Thyroid gland (tissue), 4 donors: ENCODE measurements around the gene SF3B5.

Experiments
- POLR2A ChIP-seq, 2 donors: fragments of 450-650 bp; IDR thresholded peaks; one replicate each; pipeline ENCODE4 v1.6.1; 2017; ENCODE audit warnings: antibody characterized with exemption in 2 of 2, mild to moderate bottlenecking in 2 of 2, moderate library complexity in 1 of 2
- TF ChIP-seq, protein P1 (sequence below), 6 experiments: fragments of 200-600 bp in 3 of 6; fragments of 450-650 bp in 3 of 6; sonication (generic) in 3 of 6; IDR thresholded peaks; one replicate each; pipeline ENCODE4 v1.5.1; 2016 to 2019; ENCODE audit warnings: antibody characterized with exemption in 6 of 6, mild to moderate bottlenecking in 2 of 6, inconsistent platforms in 1 of 6, moderate library complexity in 1 of 6

DNA sequence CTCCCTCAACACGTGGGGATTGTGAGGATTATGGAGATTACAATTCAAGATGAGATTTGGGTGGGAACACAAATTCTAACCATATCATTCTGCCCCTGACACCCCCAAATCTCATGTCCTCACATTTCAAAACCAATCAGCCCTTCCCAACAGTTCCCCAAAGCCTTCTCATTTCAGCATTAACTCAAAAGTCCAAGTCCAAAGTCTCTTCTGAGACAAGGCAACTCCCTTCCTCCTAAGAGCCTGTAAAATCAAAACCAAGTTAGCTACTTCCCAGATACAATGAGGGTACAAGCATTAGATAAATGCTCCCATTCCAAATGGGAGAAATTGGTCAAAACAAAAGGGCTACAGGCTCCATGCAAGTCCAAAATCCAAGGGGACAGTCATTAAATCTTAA lies 47.7 kb downstream of the SF3B5 start:
- TF ChIP-seq, protein P1, sequence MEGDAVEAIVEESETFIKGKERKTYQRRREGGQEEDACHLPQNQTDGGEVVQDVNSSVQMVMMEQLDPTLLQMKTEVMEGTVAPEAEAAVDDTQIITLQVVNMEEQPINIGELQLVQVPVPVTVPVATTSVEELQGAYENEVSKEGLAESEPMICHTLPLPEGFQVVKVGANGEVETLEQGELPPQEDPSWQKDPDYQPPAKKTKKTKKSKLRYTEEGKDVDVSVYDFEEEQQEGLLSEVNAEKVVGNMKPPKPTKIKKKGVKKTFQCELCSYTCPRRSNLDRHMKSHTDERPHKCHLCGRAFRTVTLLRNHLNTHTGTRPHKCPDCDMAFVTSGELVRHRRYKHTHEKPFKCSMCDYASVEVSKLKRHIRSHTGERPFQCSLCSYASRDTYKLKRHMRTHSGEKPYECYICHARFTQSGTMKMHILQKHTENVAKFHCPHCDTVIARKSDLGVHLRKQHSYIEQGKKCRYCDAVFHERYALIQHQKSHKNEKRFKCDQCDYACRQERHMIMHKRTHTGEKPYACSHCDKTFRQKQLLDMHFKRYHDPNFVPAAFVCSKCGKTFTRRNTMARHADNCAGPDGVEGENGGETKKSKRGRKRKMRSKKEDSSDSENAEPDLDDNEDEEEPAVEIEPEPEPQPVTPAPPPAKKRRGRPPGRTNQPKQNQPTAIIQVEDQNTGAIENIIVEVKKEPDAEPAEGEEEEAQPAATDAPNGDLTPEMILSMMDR (IDR thresholded peaks at IDR 0.05): no peak
- no peak for TF ChIP-seq POLR2A (IDR thresholded peaks at IDR 0.05)
